Measurements from ENCODE around the gene TRIP12.

GRCh38 chr2:229869226-229869625, 52.6 kb downstream of the TRIP12 start:
- TF ChIP-seq, protein P1, sequence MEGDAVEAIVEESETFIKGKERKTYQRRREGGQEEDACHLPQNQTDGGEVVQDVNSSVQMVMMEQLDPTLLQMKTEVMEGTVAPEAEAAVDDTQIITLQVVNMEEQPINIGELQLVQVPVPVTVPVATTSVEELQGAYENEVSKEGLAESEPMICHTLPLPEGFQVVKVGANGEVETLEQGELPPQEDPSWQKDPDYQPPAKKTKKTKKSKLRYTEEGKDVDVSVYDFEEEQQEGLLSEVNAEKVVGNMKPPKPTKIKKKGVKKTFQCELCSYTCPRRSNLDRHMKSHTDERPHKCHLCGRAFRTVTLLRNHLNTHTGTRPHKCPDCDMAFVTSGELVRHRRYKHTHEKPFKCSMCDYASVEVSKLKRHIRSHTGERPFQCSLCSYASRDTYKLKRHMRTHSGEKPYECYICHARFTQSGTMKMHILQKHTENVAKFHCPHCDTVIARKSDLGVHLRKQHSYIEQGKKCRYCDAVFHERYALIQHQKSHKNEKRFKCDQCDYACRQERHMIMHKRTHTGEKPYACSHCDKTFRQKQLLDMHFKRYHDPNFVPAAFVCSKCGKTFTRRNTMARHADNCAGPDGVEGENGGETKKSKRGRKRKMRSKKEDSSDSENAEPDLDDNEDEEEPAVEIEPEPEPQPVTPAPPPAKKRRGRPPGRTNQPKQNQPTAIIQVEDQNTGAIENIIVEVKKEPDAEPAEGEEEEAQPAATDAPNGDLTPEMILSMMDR (IDR thresholded peaks at IDR 0.05; ENCODE audit: low read depth, low read length): no peak
- TF ChIP-seq EZH2phosphoT487 (IDR thresholded peaks at IDR 0.05; ENCODE audit: low read depth): no peak

All from OCI-LY3 (cell line).